Smooth muscle cell of the coronary artery (primary cell): ENCODE measurements around the gene ZMYND8. TPM values are rescaled to one million over a fixed set of nuclear protein-coding genes. Genes with fewer than 3 reads are reported as not detected.

Source experiments
- total RNA-seq: library from RNA; depleted of rRNA; stranded (reverse); fragments of >200 nt; gene quantifications from 2 replicates; pipeline ENCODE4 v1.2.3, GENCODE V29; 2014; ENCODE audit warnings: low replicate concordance

ZMYND8 gene
- 6.2 and 9.8 TPM in 2 replicates for total RNA-seq

DNA sequence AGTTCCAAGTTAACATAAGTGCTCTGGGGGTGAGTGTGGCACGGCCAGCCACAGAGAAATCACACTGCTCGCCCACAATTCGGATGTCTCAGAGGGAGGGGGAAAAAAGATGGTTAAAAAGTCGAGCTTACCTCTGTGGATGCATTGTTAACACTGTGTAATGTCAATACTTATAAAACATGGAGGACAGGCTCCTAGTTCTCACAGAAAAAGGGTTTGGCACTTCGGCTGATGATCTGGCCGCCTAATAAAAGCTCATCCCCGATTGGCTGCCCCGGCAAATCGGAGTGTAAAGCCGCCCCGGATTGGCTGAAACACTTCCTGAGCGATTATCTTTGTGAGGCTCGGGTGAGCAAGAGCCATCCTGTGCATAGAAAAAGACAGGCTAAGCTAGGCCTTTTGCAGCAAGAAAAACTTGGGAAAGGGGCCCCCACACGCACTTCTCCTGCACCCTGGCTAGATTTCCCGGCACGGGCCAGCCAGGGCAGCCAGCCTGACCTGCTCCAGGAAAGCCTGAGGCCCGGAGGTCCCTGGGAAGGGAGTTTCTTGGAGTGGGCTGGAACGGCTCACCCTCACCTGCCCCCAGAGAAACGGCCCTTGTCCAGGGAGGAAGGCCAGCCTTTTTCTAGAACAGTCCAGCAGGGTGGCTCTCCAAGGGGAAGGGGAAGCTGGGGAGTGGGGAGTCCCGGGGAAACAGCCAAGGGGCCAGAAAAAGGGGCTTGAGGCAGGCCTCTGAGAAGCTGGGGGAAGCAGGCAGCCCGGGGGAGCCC lies at the start of gene ZMYND8:
Gene ZMYND8, minus strand, starts transcription at position 174 of the 770 bp plus-strand sequence. Its CDS starts 29 bp downstream, at position 145.

Other genes starting within 250 kb of the ZMYND8 start
- gene NCOA3, start 145.2 kb upstream of the ZMYND8 start, total RNA-seq, result 22.0 and 28.0 TPM in 2 replicates